Epithelial cell of proximal tubule (primary cell): Measurements from ENCODE around the gene BCL3. TPM values are rescaled to one million over a fixed set of nuclear protein-coding genes. Genes with fewer than 3 reads are reported as not detected.
A peak's percentile ranks its signal among the peaks of the same experiment; 100 is the strongest.

ENCODE experiments used
- DNase-seq: peaks from one replicate; pipeline ENCODE4 v3.0.0-alpha.2; 2011; ENCODE audit warnings: low read depth
- H3K4me3 ChIP-seq: 2 replicates; pipeline ENCODE4 v1.5.1; 2011; ENCODE audit warnings: low read depth, mild to moderate bottlenecking, low read length
- total RNA-seq: library from RNA; depleted of rRNA; stranded (reverse); fragments of >200 nt; gene quantifications from 2 replicates; pipeline ENCODE4 v1.2.3, GENCODE V29; 2015
- TF ChIP-seq, protein P1 (sequence below): conservative IDR thresholded peaks from 2 replicates; pipeline ENCODE4 v1.5.1; 2012; ENCODE audit warnings: low read depth, mild to moderate bottlenecking, low read length

The BCL3 gene
- total RNA-seq, 1 donor from 2014 or later = 49.3 TPM

DNA sequence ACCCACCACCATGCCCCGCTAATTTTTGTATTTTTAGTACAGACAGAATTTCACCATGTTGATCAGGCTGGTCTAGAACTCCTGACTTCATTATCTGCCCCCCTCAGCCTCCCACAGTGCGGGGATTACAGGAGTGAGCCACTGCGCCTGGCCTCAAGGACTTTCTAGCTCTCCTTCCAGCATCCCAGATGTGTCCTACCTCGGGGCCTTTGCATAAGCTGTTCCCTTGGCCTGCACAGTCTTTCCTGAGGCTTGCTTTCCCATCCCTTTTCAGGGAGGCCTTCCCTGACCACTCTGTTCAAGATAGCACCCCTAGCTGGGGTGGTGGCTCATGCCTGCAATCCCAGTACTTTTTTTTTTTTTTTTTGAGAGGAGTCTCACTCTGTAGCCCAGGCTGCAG lies 46.1 kb downstream of the BCL3 start:
- H3K4me3 ChIP-seq = no peak overlapping the region
- TF ChIP-seq, protein P1, sequence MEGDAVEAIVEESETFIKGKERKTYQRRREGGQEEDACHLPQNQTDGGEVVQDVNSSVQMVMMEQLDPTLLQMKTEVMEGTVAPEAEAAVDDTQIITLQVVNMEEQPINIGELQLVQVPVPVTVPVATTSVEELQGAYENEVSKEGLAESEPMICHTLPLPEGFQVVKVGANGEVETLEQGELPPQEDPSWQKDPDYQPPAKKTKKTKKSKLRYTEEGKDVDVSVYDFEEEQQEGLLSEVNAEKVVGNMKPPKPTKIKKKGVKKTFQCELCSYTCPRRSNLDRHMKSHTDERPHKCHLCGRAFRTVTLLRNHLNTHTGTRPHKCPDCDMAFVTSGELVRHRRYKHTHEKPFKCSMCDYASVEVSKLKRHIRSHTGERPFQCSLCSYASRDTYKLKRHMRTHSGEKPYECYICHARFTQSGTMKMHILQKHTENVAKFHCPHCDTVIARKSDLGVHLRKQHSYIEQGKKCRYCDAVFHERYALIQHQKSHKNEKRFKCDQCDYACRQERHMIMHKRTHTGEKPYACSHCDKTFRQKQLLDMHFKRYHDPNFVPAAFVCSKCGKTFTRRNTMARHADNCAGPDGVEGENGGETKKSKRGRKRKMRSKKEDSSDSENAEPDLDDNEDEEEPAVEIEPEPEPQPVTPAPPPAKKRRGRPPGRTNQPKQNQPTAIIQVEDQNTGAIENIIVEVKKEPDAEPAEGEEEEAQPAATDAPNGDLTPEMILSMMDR = no peak
- no peak for DNase-seq

DNA sequence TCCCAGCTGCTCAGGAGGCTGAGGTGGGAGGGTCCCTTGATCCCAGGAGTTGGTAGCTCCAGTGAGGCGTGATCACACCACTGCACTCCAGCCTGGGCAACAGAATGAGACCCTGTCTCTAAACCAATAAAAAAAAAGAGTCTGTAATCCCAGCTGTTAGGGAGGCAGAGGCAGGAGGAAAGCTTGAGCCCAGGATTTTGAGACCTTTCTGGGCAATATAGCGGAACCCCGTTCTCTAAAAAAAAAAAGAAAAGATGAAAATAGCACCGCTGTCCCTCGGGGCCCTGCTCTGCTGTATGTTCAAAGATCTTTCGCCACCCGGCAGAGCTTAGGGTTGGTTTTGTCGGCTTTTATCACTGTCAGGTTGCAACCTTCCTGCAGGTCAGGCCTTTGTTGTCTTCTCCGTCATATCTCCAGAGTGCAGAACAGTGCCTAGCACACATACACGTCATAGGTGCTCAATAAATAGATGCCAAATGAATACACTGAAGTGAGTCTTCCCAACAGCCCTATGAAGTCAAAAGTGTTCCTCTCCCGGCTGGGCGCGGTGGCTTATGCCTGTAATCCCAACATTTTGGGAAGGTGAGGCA lies 47.0 kb downstream of the BCL3 start:
- TF ChIP-seq, protein P1 = no peak
- no peak for DNase-seq
- H3K4me3 ChIP-seq = no peak overlapping the region

DNA sequence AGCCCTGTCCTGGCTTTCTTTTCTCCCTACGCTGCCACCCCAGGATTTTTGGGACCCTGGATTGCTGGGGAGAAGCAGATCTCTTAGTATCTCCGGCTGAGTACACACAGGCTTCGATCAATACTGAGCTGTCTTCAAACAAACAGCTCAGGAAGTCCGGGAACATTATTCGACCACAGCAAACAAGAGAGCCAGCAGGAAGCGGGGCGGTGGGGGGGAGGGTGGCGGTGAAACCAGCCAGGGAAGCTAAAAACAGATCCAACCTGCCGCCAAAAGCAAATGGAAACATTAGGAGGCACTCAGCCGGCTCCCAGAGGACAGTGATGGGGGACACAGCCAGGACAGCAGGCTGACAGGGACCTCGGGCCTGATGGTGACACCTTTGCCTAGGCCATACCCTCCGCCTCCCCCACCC lies 48.2 kb downstream of the BCL3 start:
- no peak overlapping the region for H3K4me3 ChIP-seq
- DNase-seq = no peak
- TF ChIP-seq, protein P1 = no peak

DNA sequence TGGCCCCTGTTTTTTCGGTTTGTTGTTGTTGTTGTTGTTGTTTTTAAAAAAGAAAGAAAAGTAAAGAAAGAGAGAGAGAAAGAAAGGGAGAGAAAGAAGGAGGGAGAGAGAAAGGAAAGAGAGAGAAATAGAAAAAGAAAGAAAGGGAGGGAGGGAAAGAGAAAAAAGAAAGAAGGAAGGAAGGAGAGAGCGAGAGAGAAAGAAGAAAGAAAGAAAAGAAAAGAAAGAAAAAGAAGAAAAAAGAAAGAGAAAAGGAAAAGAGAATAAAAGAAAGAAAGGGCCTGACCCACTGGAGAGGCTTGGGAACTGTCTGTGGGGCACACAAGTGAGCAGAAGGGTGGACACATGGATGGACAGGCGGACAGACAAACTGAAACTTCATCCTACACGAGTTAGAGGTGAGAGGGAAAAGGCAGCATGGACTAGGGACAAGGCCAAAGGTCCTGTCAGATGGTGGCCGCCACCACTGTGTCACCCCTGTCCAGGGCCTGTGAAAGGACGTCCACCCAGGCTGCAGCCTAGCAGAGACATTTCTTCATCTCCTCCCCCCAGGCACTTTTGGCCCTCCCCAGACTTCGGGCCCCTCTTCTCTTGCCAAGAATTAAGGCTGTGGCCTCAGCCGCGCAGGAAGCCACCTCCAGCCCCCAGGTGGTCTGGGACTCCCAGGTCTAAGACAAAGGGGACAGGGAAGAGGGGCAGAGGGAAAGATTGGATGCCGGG lies 51.3 kb downstream of the BCL3 start:
- H3K4me3 ChIP-seq = no peak overlapping the region
- TF ChIP-seq, protein P1 = no peak
- DNase-seq = no peak

DNA sequence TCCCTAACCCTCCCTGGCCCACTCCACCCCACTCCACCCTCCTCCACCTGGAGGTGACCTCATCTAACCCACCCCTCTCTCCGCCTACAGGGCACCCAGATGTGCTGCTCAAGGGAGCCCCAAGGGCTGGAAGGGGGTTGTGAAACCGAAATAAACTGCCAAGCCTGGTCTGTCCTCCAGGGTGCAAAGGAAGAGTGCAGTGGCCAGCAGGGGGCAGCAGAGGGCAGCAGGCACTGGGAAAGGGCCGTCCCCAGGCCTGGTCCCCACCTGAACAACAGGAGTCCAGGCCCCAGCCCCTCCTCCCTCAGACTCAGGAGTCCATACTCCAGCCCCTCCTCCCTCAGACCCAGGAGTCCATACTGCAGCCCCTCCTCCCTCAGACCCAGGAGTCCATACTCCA lies 52.0 kb downstream of the BCL3 start:
- DNase-seq = no peak
- TF ChIP-seq, protein P1 = peak; percentile 95
- no peak overlapping the region for H3K4me3 ChIP-seq

DNA sequence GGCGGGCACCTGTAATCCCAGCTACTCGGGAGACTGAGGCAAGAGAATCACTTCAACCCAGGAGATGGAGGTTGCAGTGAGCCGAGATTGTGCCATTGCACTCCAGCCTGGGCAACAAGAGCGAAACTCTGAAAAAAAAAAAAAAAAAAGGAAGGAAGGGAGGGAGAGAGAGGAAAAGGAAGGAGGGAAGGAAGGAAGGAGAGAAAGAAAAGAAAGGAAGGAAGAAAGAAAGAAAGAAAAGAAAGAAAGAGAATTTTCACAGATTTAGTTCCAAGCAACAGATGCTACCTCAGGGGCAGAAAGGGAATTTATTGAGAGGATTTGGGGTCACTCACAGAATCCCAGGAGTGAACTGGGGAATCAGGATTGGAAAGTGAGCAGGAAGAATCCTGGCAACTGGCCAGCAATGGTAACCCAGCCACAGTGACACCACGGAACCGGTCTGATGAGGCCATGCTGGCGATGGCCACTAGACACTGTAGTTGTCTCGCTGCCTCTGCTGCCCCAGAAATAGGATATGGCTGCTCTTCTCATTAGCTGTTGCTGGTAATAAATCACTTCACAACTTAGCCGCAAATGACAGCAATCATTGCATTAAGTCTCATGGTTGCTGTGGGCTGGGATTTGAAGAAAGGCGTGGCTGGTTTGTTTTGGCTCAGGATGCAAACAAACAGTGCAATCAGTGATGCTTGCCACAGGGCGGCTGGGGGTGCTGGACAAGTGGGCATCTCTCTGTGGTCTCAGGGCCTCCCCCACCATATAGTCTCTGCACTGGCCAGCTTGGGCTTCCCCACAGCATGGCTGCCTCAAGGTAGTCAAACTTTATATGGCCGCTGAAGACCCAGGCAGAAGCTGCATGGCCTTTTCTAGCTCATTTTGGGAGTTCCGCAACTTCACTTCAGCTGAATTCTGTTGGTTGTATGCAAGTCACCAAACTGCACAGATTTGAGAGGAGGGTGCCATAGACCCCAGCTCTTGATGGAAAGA lies 55.2 kb downstream of the BCL3 start:
- H3K4me3 ChIP-seq = no peak overlapping the region
- TF ChIP-seq, protein P1 = no peak
- DNase-seq = no peak
